HG03103 (cell line): ENCODE measurements around the gene PLCG1.

Experiments used
- ATAC-seq: cut with Tn5 transposase; IDR thresholded peaks from one replicate; pipeline ENCODE4 v1.9.1; 2021; ENCODE audit warnings: low read depth; ENCODE audit not compliant: unreplicated experiment

PLCG1 gene

GRCh38 chr20:41141153-41141815, 3.9 kb downstream of the PLCG1 start:
- ATAC-seq = no peak

GRCh38 chr20:41142245-41142644, 4.9 kb downstream of the PLCG1 start:
- no peak for ATAC-seq

GRCh38 chr20:41142919-41143318, 5.6 kb downstream of the PLCG1 start:
- ATAC-seq = peak; percentile 45

GRCh38 chr20:41143354-41143753, 6.0 kb downstream of the PLCG1 start:
- no peak for ATAC-seq

GRCh38 chr20:41145317-41145716, 8.0 kb downstream of the PLCG1 start:
- ATAC-seq = no peak

- ATAC-seq = no peak
These were observed 8.7 kb downstream of the PLCG1 start for GRCh38 chr20:41145821-41146620.

GRCh38 chr20:41147767-41148191, 10.4 kb downstream of the PLCG1 start:
- ATAC-seq = no peak

GRCh38 chr20:41148942-41149341, 11.6 kb downstream of the PLCG1 start:
- no peak for ATAC-seq

GRCh38 chr20:41150664-41151063, 13.3 kb downstream of the PLCG1 start:
- no peak for ATAC-seq

- no peak for ATAC-seq
These were observed 14.0 kb downstream of the PLCG1 start for GRCh38 chr20:41151134-41151869.

GRCh38 chr20:41152108-41152757, 14.9 kb downstream of the PLCG1 start:
- ATAC-seq = no peak

GRCh38 chr20:41154436-41155176, 17.3 kb downstream of the PLCG1 start:
- no peak for ATAC-seq

- no peak for ATAC-seq
These were observed 17.9 kb downstream of the PLCG1 start for GRCh38 chr20:41155261-41155660.

GRCh38 chr20:41158082-41158625, 20.8 kb downstream of the PLCG1 start:
- no peak for ATAC-seq

- ATAC-seq = no peak
These were observed 22.2 kb downstream of the PLCG1 start for GRCh38 chr20:41159547-41159946.

GRCh38 chr20:41160686-41161085, 23.3 kb downstream of the PLCG1 start:
- ATAC-seq = no peak

- no peak for ATAC-seq
These were observed 24.5 kb downstream of the PLCG1 start for GRCh38 chr20:41161886-41162285.

- ATAC-seq = no peak
These were observed 25.1 kb downstream of the PLCG1 start for GRCh38 chr20:41162396-41162795.

- ATAC-seq = no peak
These were observed 26.5 kb downstream of the PLCG1 start for GRCh38 chr20:41163821-41164220.
